Adrenal gland (tissue), 12 donors: ENCODE results near the gene MAFF. TPM values are rescaled to one million over a fixed set of nuclear protein-coding genes. Genes with fewer than 3 reads are reported as not detected.
A peak's percentile ranks its signal among the peaks of the same experiment; 100 is the strongest.

Experiments used
- DNase-seq, 7 donors: peaks; one replicate each; pipeline ENCODE4 v3.0.0-alpha.2; 2019 to 2020
- H3K27ac ChIP-seq, 5 donors: fragments of 200-600 bp; sonication (generic) in 4 of 5; 1 replicate in 3 of 5; 2 replicates in 2 of 5; pipeline versions ENCODE4 v1.5.1 to v1.8.0; 2016 to 2020; ENCODE audit warnings: mild to moderate bottlenecking in 1 of 5
- H3K27me3 ChIP-seq: fragments of 200-600 bp; 2 replicates; pipeline ENCODE4 v1.8.0; 2021
- H3K36me3 ChIP-seq, 2 donors: fragments of 200-600 bp; replicated peaks in 1 of 2; 1 replicate in 1 of 2; 2 replicates in 1 of 2; pipeline versions ENCODE4 v1.5.1 to v1.8.0; 2018 to 2022
- H3K4me1 ChIP-seq, 2 donors: fragments of 200-600 bp; replicated peaks in 1 of 2; 1 replicate in 1 of 2; 2 replicates in 1 of 2; pipeline versions ENCODE4 v1.5.1 to v1.8.0; 2018 to 2021
- H3K4me3 ChIP-seq, 4 donors: fragments of 200-600 bp; sonication (generic) in 3 of 4; one replicate each; pipeline ENCODE4 v1.5.1; 2016 to 2018
- H3K9me3 ChIP-seq, 3 donors: fragments of 200-600 bp; sonication (generic) in 1 of 3; replicated peaks in 1 of 3; 1 replicate in 2 of 3; 2 replicates in 1 of 3; pipeline versions ENCODE4 v1.5.1 to v1.8.0; 2016 to 2021
- POLR2A ChIP-seq, 2 donors: fragments of 450-650 bp; IDR thresholded peaks; one replicate each; pipeline ENCODE4 v1.6.1; 2017; ENCODE audit warnings: antibody characterized with exemption in 2 of 2, mild to moderate bottlenecking in 2 of 2, moderate library complexity in 1 of 2
- WGBS, 4 donors: extraction: QIAGEN DNeasy Blood & Tissue Kit in 2 of 4; methylation state at CpG; one replicate each; pipeline versions ENCODE4 v1.1.5 to v1.1.7; 2013 to 2017; 5-methylcytosine and 5-hydroxymethylcytosine counted together
- intact Hi-C, 2 donors: fragments of 100-400 bp; cut with DNase I; formaldehyde crosslinking; loops; one replicate each; pipeline versions ENCODE4 v1.14.1 to v1.15.0; 2022 to 2023
- polyA plus RNA-seq, 3 donors: library from polyadenylated mRNA; stranded (reverse); fragments of 200-250 nt in 2 of 3; fragments of 350-450 nt in 1 of 3; fragmentation: Illumina TruSeq in 1 of 3; extraction: RNeasy Lipid Tissue Mini Kit (QIAGEN cat#74804) in 1 of 3; gene quantifications; one replicate each; pipeline ENCODE4 v1.2.3, GENCODE V29; 2013 to 2014
- total RNA-seq, 9 donors: library from RNA; depleted of rRNA in 4 of 9; stranded (reverse); fragments of >200 nt in 4 of 9; fragments of 120-200 nt in 1 of 9; fragmentation: NEBNext Ultra II Directional in 1 of 9; extraction: Animal tissue kit (Norgen Biotek cat#: 25700) in 1 of 9; gene quantifications; one replicate each; pipeline versions ENCODE4 v1.1.0 to v1.2.4, GENCODE V29; 2013 to 2023
- TF ChIP-seq, protein P1 (sequence below), 6 experiments: fragments of 450-650 bp in 4 of 6; fragments of 200-600 bp in 2 of 6; sonication (generic) in 1 of 6; IDR thresholded peaks; 1 replicate in 5 of 6; 2 replicates in 1 of 6; pipeline versions ENCODE4 v1.5.1 to v1.8.0; 2016 to 2021; ENCODE audit warnings: antibody characterized with exemption in 6 of 6, mild to moderate bottlenecking in 2 of 6, moderate library complexity in 1 of 6
- donor health status: healthy with polysubstance abuse.
- donor health status: Bipolar disorder and iron deficiency.
- donor health status: DM: yes; HTN: yes; CAD: no.
- donor health status: DM: no; HTN: no; CAD: no.
- donor health status: DM: no; HTN: no; CAD: no.
- donor health status: DM: yes; HTN: yes; CAD: no.

Gene MAFF
- total and polyA plus RNA-seq, 12 donors = 1.9 to 23.4 (median 13.9) TPM

DNA sequence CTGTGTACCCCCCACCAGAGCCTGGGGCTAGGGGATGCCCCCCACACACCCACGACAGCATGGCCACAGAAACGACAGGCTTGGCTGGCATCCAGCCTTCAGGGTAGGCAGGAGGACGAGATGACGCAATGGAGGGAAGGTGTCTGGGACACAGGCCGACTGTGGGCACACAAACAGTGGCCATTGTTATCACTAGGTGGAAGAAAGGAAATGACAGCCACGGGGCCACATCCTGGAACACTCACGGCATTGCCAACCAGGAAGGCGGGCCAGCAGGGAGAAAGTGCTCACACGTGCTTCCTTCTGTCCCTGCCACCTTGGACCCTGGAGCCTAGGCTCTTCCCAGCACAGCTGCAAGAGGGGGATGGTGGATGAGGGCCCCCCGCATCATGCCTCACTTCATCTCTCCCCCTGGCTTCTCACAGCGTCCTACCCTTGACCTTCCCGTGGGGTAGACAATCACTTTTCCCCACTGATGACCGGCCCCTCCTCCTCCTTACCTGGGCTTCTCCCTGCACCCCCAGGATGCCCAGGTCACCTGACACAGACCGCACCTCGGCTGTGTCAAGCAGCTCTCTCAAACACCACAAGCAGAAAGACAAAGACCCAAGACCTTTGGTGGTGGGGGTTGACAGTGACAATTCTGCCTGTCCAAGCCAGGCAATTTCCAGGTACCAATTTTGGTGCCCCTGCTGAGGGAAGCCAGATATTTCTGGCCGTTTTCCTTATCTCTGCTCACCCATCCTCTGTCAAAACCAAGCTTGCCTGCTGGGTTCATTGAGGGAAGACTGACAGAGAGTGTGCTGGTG lies 28.8 kb upstream of the MAFF start:
- DNase-seq = peak; percentile 46 to 84 (median 70)
- Histone ChIP-seq H3K9me3 (no peaks in the 10 kb centered on the region), H3K4me1 (peaks cover 6 to 19% of the 10 kb centered on the region in 2 donors), H3K36me3 (no peaks in the 10 kb centered on the region), H3K27me3 (no peaks in the 10 kb centered on the region), H3K27ac (peak overlapping the region in 2 of 5 donors; percentile 45 to 50), H3K4me3 (no peak overlapping the region)
- intact Hi-C loops = no loop called here
- WGBS, 4 donors = 41 to 68% (median 52%) methylated on average over 12 to 16 of the region's 16 CpGs
- no peak for TF ChIP-seq POLR2A (IDR thresholded peaks at IDR 0.05)
- TF ChIP-seq, protein P1, sequence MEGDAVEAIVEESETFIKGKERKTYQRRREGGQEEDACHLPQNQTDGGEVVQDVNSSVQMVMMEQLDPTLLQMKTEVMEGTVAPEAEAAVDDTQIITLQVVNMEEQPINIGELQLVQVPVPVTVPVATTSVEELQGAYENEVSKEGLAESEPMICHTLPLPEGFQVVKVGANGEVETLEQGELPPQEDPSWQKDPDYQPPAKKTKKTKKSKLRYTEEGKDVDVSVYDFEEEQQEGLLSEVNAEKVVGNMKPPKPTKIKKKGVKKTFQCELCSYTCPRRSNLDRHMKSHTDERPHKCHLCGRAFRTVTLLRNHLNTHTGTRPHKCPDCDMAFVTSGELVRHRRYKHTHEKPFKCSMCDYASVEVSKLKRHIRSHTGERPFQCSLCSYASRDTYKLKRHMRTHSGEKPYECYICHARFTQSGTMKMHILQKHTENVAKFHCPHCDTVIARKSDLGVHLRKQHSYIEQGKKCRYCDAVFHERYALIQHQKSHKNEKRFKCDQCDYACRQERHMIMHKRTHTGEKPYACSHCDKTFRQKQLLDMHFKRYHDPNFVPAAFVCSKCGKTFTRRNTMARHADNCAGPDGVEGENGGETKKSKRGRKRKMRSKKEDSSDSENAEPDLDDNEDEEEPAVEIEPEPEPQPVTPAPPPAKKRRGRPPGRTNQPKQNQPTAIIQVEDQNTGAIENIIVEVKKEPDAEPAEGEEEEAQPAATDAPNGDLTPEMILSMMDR (IDR thresholded peaks at IDR 0.05) = no peak

DNA sequence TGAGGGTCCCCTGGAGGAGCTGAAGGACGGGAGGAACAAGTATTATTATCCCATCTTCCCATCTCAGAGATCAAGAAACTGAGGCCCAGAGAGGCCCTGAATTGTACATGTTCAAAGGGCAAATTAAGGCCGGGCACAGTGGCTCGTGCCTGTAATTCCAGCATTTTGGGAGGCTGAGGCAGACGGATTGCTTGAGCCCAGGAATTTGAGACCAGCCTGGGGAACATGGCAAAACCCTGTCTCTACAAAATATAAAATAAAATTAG lies 28.2 kb upstream of the MAFF start:
- Histone ChIP-seq H3K4me1 (peaks cover 9 to 24% of the 10 kb centered on the region in 2 donors), H3K36me3 (no peaks in the 10 kb centered on the region), H3K27ac (no peak overlapping the region), H3K9me3 (no peaks in the 10 kb centered on the region), H3K27me3 (no peaks in the 10 kb centered on the region), H3K4me3 (no peak overlapping the region)
- DNase-seq = no peak
- intact Hi-C loops = no loop called here
- TF ChIP-seq POLR2A (IDR thresholded peaks at IDR 0.05) = no peak
- TF ChIP-seq, protein P1 (IDR thresholded peaks at IDR 0.05) = no peak
- 87 to 97% (median 96%) methylated on average over 4 of the region's 4 CpGs for WGBS, 4 donors

DNA sequence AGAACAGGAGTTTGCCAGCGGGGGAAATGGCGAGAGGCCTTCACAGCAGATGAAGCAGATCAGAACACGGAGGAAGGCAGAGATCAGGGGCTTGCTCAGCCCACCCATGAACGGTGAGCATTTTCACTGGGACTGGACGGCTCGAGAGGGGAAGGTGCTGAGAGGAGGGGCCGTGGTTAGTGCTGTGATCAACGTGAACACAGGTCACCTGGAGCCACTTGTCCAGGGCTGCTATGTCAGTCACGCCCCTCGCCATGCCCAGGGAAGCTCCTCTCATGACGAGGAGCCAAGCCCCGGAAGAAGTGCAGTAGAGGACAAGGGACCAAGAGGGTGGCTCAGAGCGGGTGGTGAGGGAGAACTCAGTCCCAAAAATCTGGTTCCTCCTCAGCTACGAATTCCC lies 27.2 kb upstream of the MAFF start:
- Histone ChIP-seq H3K36me3 (no peaks in the 10 kb centered on the region), H3K4me1 (peaks cover 9 to 25% of the 10 kb centered on the region in 2 donors), H3K4me3 (no peak overlapping the region), H3K9me3 (no peaks in the 10 kb centered on the region), H3K27ac (no peak overlapping the region), H3K27me3 (no peaks in the 10 kb centered on the region)
- intact Hi-C loops = no loop called here
- WGBS, 4 donors = 85 to 93% (median 90%) methylated on average over 13 to 14 of the region's 14 CpGs
- peak in 2 of 7 donors; percentile 12 to 14 for DNase-seq
- no peak for TF ChIP-seq POLR2A (IDR thresholded peaks at IDR 0.05)
- TF ChIP-seq, protein P1 (IDR thresholded peaks at IDR 0.05) = no peak

DNA sequence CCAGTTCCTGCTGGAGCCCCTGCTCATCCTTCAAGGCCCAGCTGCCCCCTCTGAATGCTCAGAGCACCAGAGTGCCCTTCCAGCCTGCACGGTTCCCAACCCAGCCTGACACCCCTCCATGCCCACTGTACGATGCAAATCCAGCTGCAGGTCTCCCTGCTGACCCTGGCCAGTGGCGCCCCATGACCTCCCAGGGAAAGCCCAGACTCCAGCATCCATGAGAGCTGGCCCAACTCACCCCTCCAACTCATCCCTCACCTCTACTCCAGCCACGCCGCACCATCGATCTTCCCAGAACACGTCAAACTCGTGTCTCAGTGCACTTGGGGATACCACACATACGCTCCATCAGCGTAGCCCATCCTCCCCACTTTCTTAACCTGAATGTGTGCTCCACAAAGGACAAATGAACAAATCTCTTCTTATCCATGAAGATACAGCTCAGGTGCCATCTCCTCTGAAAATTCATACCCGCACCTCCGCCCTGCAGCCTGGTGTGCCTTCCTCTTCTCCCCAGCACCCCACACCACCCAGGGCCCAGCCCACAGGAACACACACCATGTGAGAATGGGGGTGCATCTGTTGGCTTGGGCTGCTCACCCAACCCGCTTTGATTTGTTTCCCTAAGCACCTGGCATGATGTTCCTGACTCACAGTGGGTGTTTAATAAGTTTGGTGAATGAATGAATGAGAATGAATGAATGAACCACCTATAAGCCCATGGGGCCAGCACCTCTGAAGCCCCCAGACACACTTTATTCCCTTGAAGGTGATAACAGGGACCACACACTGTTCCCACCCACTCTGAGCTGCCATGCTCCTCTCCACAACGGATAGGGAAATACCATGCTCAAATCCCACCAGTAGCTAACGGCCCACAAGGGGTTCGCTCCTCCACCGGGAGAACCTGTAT lies 26.3 kb upstream of the MAFF start:
- Histone ChIP-seq H3K27ac (peak overlapping the region in 2 of 5 donors; percentile 80 to 89), H3K36me3 (no peaks in the 10 kb centered on the region), H3K4me3 (no peak overlapping the region), H3K27me3 (no peaks in the 10 kb centered on the region), H3K4me1 (peaks cover 15 to 29% of the 10 kb centered on the region in 2 donors), H3K9me3 (no peaks in the 10 kb centered on the region)
- TF ChIP-seq, protein P1 (IDR thresholded peaks at IDR 0.05) = no peak
- TF ChIP-seq POLR2A (IDR thresholded peaks at IDR 0.05) = no peak
- DNase-seq = peak in 1 of 7 donors; percentile 15
- 90 to 94% (median 92%) methylated on average over 17 of the region's 17 CpGs for WGBS, 4 donors
- intact Hi-C loops = no loop called here
